ENCODE data around the gene TRDN. TPM values are rescaled to one million over a fixed set of nuclear protein-coding genes. Genes with fewer than 3 reads are reported as not detected.
"Not testable (repeated sequence)": the region's sequence is repeated elsewhere in the genome, so short reads cannot be mapped to it uniquely, and the experiment has no call there.

The TRDN gene
- total RNA-seq, 1 donor from 2014 or later = not detected

- TF ChIP-seq CTCF (IDR thresholded peaks at IDR 0.05) = no peak
- Histone ChIP-seq H3K9me3 (no peaks in the 10 kb centered on the region), H3K27me3 (no peaks in the 10 kb centered on the region), H3K4me3 (no peak overlapping the region), H3K27ac (no peak overlapping the region), H3K4me1 (no peaks in the 10 kb centered on the region), H3K36me3 (no peaks in the 10 kb centered on the region)
- no peak for DNase-seq (ENCODE audit: low spot score in 2 of 2)
- intact Hi-C loops (cut with DNase I) = no loop called here
Observed at GRCh38 chr6:123589317-123589716, 47.4 kb downstream of the TRDN start.

GRCh38 chr6:123588546-123588895 is 48.2 kb downstream of the TRDN start:
- intact Hi-C loops (cut with DNase I) = no loop called here

GRCh38 chr6:123587838-123588545 is 48.8 kb downstream of the TRDN start:
- no peak for DNase-seq (ENCODE audit: low spot score in 2 of 2)
- no peaks in the 10 kb centered on the region for H3K27me3 ChIP-seq
- no peak overlapping the region for H3K27ac ChIP-seq
- no peaks in the 10 kb centered on the region for H3K4me1 ChIP-seq
- intact Hi-C loops (cut with DNase I) = no loop called here
- no peak for TF ChIP-seq CTCF (IDR thresholded peaks at IDR 0.05)
- no peaks in the 10 kb centered on the region for H3K9me3 ChIP-seq
- no peaks in the 10 kb centered on the region for H3K36me3 ChIP-seq
- no peak overlapping the region for H3K4me3 ChIP-seq

More at GRCh38 chr6:123588546-123588895, 48.2 kb downstream of the TRDN start:
- Histone ChIP-seq H3K27ac (no peak overlapping the region), H3K36me3 (no peaks in the 10 kb centered on the region), H3K4me1 (no peaks in the 10 kb centered on the region), H3K27me3 (no peaks in the 10 kb centered on the region), H3K4me3 (no peak overlapping the region), H3K9me3 (no peaks in the 10 kb centered on the region)
- no peak for DNase-seq (ENCODE audit: low spot score in 2 of 2)
- TF ChIP-seq CTCF (IDR thresholded peaks at IDR 0.05) = no peak

- H3K27me3 ChIP-seq; H3K9me3 ChIP-seq; DNase-seq (ENCODE audit: low spot score in 2 of 2); H3K27ac ChIP-seq; H3K4me1 ChIP-seq; H3K4me3 ChIP-seq; H3K36me3 ChIP-seq; intact Hi-C loops (cut with DNase I): not testable (repeated sequence)
Observed at GRCh38 chr6:123587407-123587806, 49.3 kb downstream of the TRDN start.

GRCh38 chr6:123580331-123580730 is 56.4 kb downstream of the TRDN start:
- Histone ChIP-seq H3K27me3 (no peaks in the 10 kb centered on the region), H3K4me3 (no peak overlapping the region), H3K9me3 (no peaks in the 10 kb centered on the region), H3K4me1 (no peaks in the 10 kb centered on the region), H3K36me3 (no peaks in the 10 kb centered on the region), H3K27ac (no peak overlapping the region)
- intact Hi-C loops (cut with DNase I) = no loop called here
- no peak for TF ChIP-seq CTCF (IDR thresholded peaks at IDR 0.05)
- DNase-seq (ENCODE audit: low spot score in 2 of 2) = no peak

- intact Hi-C loops (cut with DNase I) = no loop called here
- Histone ChIP-seq H3K9me3 (no peaks in the 10 kb centered on the region), H3K4me1 (no peaks in the 10 kb centered on the region), H3K4me3 (no peak overlapping the region), H3K27me3 (no peaks in the 10 kb centered on the region), H3K36me3 (no peaks in the 10 kb centered on the region), H3K27ac (no peak overlapping the region)
- TF ChIP-seq CTCF (IDR thresholded peaks at IDR 0.05) = no peak
- no peak for DNase-seq (ENCODE audit: low spot score in 2 of 2)
Observed at GRCh38 chr6:123575188-123575587, 61.6 kb downstream of the TRDN start.

All from ascending aorta (tissue), 2 donors.